Measurements from ENCODE around the gene SHISA9. TPM values are rescaled to one million over a fixed set of nuclear protein-coding genes. Genes with fewer than 3 reads are reported as not detected.

The SHISA9 gene
- total RNA-seq, 3 donors from 2014 or later, result 0.87 to 7.3 (median 3.0) TPM

DNA sequence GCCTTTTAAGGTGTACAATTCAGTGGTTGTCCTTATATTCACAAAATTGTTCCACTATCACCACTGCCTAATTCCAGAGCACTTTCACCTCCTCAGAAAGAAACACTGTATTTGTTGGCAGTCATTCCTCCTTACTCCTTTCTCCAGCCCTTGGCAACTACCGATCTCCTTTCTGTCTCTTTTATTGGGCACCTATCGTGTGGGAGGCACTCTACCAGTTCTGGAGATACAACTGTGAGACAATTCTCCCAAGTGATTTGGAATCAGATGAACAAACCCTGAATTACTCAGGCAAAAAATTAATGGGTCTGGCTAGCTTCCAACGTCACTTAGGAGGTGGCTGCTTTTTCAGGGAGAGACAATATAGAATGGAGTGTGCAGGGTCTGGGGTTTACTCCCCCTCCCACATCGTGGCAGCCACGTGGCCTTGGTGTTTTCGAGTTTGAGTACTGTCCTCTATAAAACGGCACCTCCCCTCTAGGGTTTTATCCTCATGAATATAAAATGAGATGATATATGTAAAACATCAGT, 63.9 kb downstream of the SHISA9 start:
- Histone ChIP-seq H3K4me3 (no peak overlapping the region), H3K36me3 (ENCODE audit: low read depth) (no peaks in the 10 kb centered on the region), H3K4me1 (ENCODE audit: low read depth) (no peaks in the 10 kb centered on the region), H3K9me3 (peaks cover 5% of the 10 kb centered on the region)
- DNase-seq (no peak), ATAC-seq (no peak)
- TF ChIP-seq, protein P1, sequence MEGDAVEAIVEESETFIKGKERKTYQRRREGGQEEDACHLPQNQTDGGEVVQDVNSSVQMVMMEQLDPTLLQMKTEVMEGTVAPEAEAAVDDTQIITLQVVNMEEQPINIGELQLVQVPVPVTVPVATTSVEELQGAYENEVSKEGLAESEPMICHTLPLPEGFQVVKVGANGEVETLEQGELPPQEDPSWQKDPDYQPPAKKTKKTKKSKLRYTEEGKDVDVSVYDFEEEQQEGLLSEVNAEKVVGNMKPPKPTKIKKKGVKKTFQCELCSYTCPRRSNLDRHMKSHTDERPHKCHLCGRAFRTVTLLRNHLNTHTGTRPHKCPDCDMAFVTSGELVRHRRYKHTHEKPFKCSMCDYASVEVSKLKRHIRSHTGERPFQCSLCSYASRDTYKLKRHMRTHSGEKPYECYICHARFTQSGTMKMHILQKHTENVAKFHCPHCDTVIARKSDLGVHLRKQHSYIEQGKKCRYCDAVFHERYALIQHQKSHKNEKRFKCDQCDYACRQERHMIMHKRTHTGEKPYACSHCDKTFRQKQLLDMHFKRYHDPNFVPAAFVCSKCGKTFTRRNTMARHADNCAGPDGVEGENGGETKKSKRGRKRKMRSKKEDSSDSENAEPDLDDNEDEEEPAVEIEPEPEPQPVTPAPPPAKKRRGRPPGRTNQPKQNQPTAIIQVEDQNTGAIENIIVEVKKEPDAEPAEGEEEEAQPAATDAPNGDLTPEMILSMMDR (IDR thresholded peaks at IDR 0.05), result no peak
- intact Hi-C loops (cut with DNase I, micrococcal nuclease), result no loop called here

DNA sequence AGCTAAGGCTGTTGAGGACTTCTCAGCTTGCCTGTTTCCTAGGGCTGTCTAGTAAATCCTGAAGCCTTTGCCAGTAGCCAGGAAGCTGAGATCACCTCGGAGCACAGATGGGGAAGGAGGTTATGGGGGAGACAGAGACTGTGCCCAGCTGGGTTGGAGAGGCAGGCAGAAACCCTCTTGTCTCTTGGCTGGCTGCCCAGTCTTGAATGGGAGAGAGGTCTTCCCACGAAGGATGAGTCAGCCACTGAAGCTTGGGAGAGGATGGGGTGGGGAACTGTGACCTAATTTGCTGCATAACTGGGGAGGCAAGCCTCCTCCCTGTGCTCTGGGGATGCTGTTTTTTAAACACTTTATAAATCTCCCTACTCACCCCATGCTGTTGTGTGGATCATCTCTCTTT, 69.8 kb downstream of the SHISA9 start:
- intact Hi-C loops (cut with DNase I, micrococcal nuclease), result no loop called here
- Histone ChIP-seq H3K4me1 (ENCODE audit: low read depth) (no peaks in the 10 kb centered on the region), H3K4me3 (no peak overlapping the region), H3K36me3 (ENCODE audit: low read depth) (no peaks in the 10 kb centered on the region), H3K9me3 (no peaks in the 10 kb centered on the region)
- DNase-seq (no peak), ATAC-seq (no peak)
- TF ChIP-seq, protein P1 (IDR thresholded peaks at IDR 0.05), result no peak

- no peaks in the 10 kb centered on the region for H3K9me3 ChIP-seq
- no peaks in the 10 kb centered on the region for H3K36me3 ChIP-seq (ENCODE audit: low read depth)
- ATAC-seq (no peak), DNase-seq (no peak)
- TF ChIP-seq, protein P1 (IDR thresholded peaks at IDR 0.05), result no peak
- no peak overlapping the region for H3K4me3 ChIP-seq
- H3K4me1 ChIP-seq (ENCODE audit: low read depth), result no peaks in the 10 kb centered on the region
- intact Hi-C loops (cut with DNase I, micrococcal nuclease), result no loop called here
Measured at GRCh38 chr16:12972246-12972645, 70.8 kb downstream of the SHISA9 start.

GRCh38 chr16:12975766-12976165, 74.4 kb downstream of the SHISA9 start:
- ATAC-seq (no peak), DNase-seq (no peak)
- H3K36me3 ChIP-seq (ENCODE audit: low read depth), result no peaks in the 10 kb centered on the region
- H3K9me3 ChIP-seq, result no peaks in the 10 kb centered on the region
- intact Hi-C loops (cut with DNase I, micrococcal nuclease), result no loop called here
- H3K4me3 ChIP-seq, result no peak overlapping the region
- TF ChIP-seq, protein P1 (IDR thresholded peaks at IDR 0.05), result no peak
- H3K4me1 ChIP-seq (ENCODE audit: low read depth), result no peaks in the 10 kb centered on the region

GRCh38 chr16:12976496-12976895, 75.1 kb downstream of the SHISA9 start:
- intact Hi-C loops (cut with DNase I, micrococcal nuclease), result no loop called here
- Histone ChIP-seq H3K9me3 (no peaks in the 10 kb centered on the region), H3K36me3 (ENCODE audit: low read depth) (no peaks in the 10 kb centered on the region), H3K4me3 (no peak overlapping the region), H3K4me1 (ENCODE audit: low read depth) (no peaks in the 10 kb centered on the region)
- TF ChIP-seq, protein P1 (IDR thresholded peaks at IDR 0.05), result no peak
- ATAC-seq, result no peak
- DNase-seq, result no peak

DNA sequence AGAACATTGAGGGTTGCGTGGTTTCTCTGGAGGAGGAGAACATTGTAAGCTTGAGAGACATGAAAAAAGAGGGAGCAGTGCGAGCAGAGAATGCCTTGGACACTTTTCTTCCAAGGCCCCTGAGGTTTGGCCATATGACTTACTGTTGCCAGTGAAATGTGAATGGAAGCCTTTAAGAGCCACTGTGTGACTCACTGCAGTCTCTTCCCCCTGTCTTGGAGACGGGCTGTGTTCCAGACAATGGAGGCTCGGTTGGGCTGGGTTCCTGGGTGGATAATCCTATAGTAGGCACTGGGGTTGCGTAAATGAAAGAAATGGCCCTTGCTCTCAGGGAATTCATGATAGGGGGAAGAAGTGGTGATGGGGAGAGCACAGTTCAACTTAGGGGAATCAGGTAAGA, 75.5 kb downstream of the SHISA9 start:
- no peak for ATAC-seq
- TF ChIP-seq, protein P1 (IDR thresholded peaks at IDR 0.05), result no peak
- intact Hi-C loops (cut with DNase I, micrococcal nuclease), result no loop called here
- no peaks in the 10 kb centered on the region for H3K9me3 ChIP-seq
- H3K4me1 ChIP-seq (ENCODE audit: low read depth), result no peaks in the 10 kb centered on the region
- no peaks in the 10 kb centered on the region for H3K36me3 ChIP-seq (ENCODE audit: low read depth)
- no peak overlapping the region for H3K4me3 ChIP-seq
- no peak for DNase-seq
